Brain microvascular endothelial cell (primary cell): ENCODE measurements around the gene PDE4D.

Experiments used
- DNase-seq: peaks from one replicate; pipeline ENCODE4 v3.0.0-alpha.2; 2020
- H3K27ac ChIP-seq: fragments of 250-450 bp; sonication (Bioruptor Pico); 2 replicates; pipeline ENCODE4 v1.5.1; 2020; ENCODE audit warnings: mild to moderate bottlenecking, moderate library complexity
- H3K27me3 ChIP-seq: fragments of 250-450 bp; sonication (Bioruptor Pico); replicated peaks from 2 replicates; pipeline ENCODE4 v1.5.1; 2020; ENCODE audit warnings: mild to moderate bottlenecking
- H3K36me3 ChIP-seq: fragments of 250-450 bp; sonication (Bioruptor Pico); replicated peaks from 2 replicates; pipeline ENCODE4 v1.5.1; 2020; ENCODE audit warnings: mild to moderate bottlenecking
- H3K4me3 ChIP-seq: 2 replicates; pipeline ENCODE4 v1.5.1; 2011; ENCODE audit warnings: low read depth, mild to moderate bottlenecking, control low read depth, low read length, moderate library complexity
- CTCF ChIP-seq: IDR thresholded peaks from 2 replicates; pipeline ENCODE4 v1.5.1; 2011; ENCODE audit warnings: low read depth, mild to moderate bottlenecking, moderate library complexity, low read length, control low read depth, inconsistent platforms; ENCODE audit errors: missing control alignments
- in situ Hi-C: cut with HindIII; loops from 2 replicates; pipeline ENCODE4 v1.10.0; 2017; ENCODE audit warnings: low sequenced_read_pairs, low pct_ligation_motif_present

Gene PDE4D

GRCh38 chr5:59267033-59267432, 626.5 kb downstream of the PDE4D start:
- TF ChIP-seq CTCF: no peak
- no peak overlapping the region for H3K27ac ChIP-seq
- in situ Hi-C loops: no loop called here

GRCh38 chr5:59266410-59266809, 627.1 kb downstream of the PDE4D start:
- in situ Hi-C loops: no loop called here
- DNase-seq: no peak

More at GRCh38 chr5:59267033-59267432, 626.5 kb downstream of the PDE4D start:
- Histone ChIP-seq H3K27me3 (no peaks in the 10 kb centered on the region), H3K36me3 (no peaks in the 10 kb centered on the region), H3K4me3 (no peak overlapping the region)
- DNase-seq: no peak

GRCh38 chr5:59264639-59265245, 628.8 kb downstream of the PDE4D start:
- H3K27me3 ChIP-seq: no peaks in the 10 kb centered on the region
- no peak overlapping the region for H3K4me3 ChIP-seq
- no peaks in the 10 kb centered on the region for H3K36me3 ChIP-seq
- in situ Hi-C loops: no loop called here
- TF ChIP-seq CTCF: no peak
- H3K27ac ChIP-seq: no peak overlapping the region
- DNase-seq: peak; percentile 50

More at GRCh38 chr5:59266410-59266809, 627.1 kb downstream of the PDE4D start:
- H3K27me3 ChIP-seq: no peaks in the 10 kb centered on the region
- H3K4me3 ChIP-seq: no peak overlapping the region
- no peak overlapping the region for H3K27ac ChIP-seq
- H3K36me3 ChIP-seq: no peaks in the 10 kb centered on the region
- no peak for TF ChIP-seq CTCF

- TF ChIP-seq CTCF: no peak
Observed at GRCh38 chr5:59264013-59264412, 629.5 kb downstream of the PDE4D start.

GRCh38 chr5:59261969-59262368, 631.6 kb downstream of the PDE4D start:
- no peak overlapping the region for H3K4me3 ChIP-seq
- no peak for DNase-seq
- H3K36me3 ChIP-seq: no peaks in the 10 kb centered on the region
- in situ Hi-C loops: no loop called here
- no peak overlapping the region for H3K27ac ChIP-seq
- no peaks in the 10 kb centered on the region for H3K27me3 ChIP-seq
- TF ChIP-seq CTCF: no peak

More at GRCh38 chr5:59264013-59264412, 629.5 kb downstream of the PDE4D start:
- H3K4me3 ChIP-seq: no peak overlapping the region
- in situ Hi-C loops: no loop called here
- DNase-seq: no peak
- H3K27ac ChIP-seq: no peak overlapping the region
- H3K36me3 ChIP-seq: no peaks in the 10 kb centered on the region
- H3K27me3 ChIP-seq: no peaks in the 10 kb centered on the region

- in situ Hi-C loops: no loop called here
- DNase-seq: no peak
- Histone ChIP-seq H3K27me3 (no peaks in the 10 kb centered on the region), H3K4me3 (no peak overlapping the region), H3K27ac (no peak overlapping the region), H3K36me3 (no peaks in the 10 kb centered on the region)
- TF ChIP-seq CTCF: no peak
Observed at GRCh38 chr5:59260973-59261372, 632.6 kb downstream of the PDE4D start.
